ENCODE measurements around the gene IDI2. TPM values are rescaled to one million over a fixed set of nuclear protein-coding genes. Genes with fewer than 3 reads are reported as not detected.

IDI2 gene
- not detected in 2 replicates for total RNA-seq

DNA sequence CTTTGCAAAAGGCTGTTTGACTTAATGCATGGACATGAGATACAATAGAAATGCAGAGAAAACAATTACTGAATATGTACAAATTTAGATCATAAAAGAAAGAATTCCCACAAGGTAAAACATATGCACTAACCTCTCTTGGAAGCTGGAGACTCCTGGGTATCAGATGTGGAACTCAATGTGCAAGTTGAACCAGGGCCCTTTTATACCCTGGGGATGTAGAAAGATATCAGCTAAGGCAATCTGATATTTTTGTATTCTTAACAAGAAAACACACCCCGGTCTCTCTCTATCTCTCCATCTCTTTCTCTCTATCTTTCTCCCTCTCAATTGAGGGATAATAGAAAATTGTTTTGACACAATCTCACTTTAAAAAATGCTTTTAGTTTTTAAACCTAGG is at the start of gene IDI2:
Gene IDI2, minus strand, starts transcription at position 177 of the 400 bp plus-strand sequence. CDS start 1,136 bp downstream, outside the sequence.

DNA sequence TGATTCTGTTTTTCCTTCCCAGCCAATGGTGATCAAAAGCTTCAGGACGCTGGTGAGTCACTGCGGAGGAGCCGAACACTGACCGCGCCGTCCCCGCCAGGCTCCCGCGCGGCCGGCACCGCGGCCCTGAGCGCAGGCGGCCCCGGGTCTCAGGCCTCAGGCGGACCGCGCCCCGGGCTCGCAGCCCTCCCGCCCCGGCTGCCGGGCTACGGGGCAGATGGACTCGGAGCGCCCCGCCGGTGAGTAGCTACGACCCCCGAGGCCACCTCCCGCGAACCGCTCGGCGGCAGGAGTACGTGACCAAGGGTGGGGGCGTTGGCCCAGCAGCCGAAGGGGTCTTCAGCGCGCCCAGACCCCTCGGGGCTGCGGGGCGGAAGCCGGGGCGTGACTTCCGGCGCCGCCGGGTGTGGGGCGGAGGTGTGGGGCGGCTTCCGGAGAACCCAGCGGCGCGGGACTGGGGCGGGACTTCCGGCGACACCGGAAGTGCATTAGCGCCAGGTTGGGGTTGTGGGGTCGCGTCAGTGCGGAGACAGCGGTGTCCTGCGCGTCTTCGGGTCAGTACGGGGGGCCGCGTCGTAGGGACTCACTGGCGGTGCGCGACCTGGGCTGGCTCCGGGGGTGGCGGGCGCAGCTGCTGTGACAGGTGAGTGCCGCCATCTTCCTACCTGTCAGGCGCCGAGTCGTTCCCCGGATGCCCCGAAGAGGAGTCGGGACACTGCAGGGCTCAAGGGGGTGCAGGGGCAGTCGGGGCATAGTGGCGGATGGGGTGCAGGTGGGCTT is 30.9 kb upstream of the IDI2 start, which contains the start of gene WDR37:
Gene WDR37, plus strand, starts transcription at position 60 of the 780 bp plus-strand sequence. CDS start 15,771 bp downstream, outside the sequence.

DNA sequence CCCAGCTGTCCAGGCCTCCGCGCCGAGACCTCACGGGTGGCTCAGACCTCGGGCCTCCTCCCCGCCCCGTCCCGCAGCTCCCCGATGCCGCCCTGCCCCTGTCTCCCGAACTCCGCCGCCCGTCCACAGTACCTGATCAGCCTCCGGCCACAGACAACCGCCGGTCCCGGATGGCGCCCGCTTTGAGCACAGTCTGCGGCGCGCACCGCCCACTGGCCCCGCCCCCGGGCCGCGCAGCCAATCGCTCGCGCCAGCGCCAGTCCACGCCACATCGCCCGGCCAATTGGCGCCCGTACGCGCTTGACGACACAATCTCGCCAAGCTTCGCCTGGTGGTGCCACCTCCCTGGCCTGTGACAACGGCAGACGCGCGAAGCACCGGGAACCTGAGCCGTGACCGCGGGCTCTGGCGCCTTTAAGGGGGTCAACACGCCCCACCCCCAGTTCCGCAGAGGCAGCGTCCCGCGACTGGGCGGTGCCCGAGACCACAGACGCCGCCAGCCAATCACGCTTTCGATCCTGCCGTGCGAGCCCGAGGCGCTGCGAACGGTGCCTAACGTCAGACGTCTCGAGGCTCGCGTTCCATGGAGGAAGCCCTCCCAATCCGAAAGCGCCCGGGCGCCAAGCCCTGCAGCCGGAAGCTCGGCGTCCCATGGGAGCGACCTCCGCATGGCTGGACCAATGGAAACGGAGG is 23.2 kb upstream of the IDI2 start, which contains the start of gene IDI1:
Gene IDI1, minus strand, starts transcription at position 388 of the 693 bp plus-strand sequence. Its CDS starts 116 bp downstream, at position 272.

DNA sequence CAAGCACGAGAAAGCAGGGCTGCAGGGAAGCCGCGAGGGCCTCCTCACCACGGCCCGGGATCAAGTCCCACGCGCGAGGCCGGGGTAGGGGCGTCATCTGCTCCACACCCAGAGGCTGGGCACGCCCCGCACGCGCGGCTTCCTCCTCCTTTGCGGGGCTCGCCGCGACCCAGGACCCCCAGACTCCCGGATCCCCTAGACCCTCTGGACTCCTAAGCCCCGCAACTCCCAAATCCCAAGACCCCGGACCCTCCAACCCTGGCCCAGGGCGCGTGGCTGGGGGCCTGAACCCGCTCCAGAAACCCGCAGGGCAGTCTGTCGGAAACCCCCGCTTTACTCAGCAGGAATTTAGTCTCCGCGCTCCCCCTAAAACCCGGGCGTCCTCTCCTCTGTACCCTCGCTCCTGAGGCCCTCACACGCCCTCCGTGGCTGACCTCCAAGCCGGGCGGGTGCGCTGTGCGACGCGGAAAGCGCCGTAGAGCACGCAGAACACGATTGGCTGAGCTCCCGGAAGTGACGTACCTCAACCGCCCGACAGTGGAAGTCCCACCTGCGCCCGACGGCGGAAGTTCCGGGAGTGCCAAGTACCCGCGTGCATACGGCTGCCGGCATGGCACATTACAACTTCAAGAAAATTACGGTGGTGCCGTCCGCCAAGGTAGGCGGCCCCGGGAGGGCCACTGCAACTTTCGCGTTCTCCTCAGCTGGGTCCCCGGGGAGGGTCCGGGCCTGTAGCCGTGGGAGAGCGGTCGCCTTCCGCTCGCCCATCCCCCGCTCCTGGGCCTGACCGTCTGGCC is 37.6 kb downstream of the IDI2 start, which contains the start of gene GTPBP4:
Gene GTPBP4, plus strand, starts transcription at position 565 of the 797 bp plus-strand sequence. Its CDS starts 46 bp downstream, at position 611.

Other genes starting within 250 kb of the IDI2 start
- gene LARP4B, start 94.2 kb downstream of the IDI2 start, total RNA-seq: 29.3 and 37.4 TPM in 2 replicates
- 24.3 and 30.5 TPM in 2 replicates for gene GTPBP4, start 37.4 kb downstream of the IDI2 start, total RNA-seq
- gene IDI1, start 23.3 kb upstream of the IDI2 start, total RNA-seq: 61.5 and 62.4 TPM in 2 replicates
- gene WDR37, start 30.5 kb upstream of the IDI2 start, total RNA-seq: 15.2 and 20.7 TPM in 2 replicates

Data from smooth muscle cell of the pulmonary artery (primary cell).